Activated T-cell treated with anti-CD3 and anti-CD28 coated beads for 1 hour (primary cell): ENCODE measurements around the gene EFCAB11.

ENCODE experiments used
- DNase-seq: peaks from one replicate; pipeline ENCODE4 v3.0.0-alpha.2; 2020; ENCODE audit warnings: low read depth

The EFCAB11 gene

DNA sequence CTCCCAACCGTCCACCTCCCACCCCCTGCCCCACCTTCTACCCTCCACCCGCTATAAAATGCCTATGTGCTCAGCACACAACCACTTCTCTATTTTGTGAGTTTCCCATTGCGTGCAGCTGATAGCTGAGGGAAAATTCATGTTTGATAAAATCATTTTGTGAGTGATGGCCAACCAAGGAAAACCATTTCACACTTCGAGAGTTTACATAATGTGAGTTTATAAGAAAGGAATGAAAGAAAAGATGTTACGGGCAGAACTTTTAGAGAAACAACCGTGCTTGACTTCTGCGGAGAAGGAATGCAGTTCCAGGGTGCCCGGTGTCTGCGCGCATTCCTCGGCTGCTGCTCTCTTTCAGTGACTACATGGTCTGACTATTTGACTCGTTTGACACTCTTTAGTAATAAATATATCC, 140.9 kb downstream of the EFCAB11 start:
- no peak for DNase-seq

DNA sequence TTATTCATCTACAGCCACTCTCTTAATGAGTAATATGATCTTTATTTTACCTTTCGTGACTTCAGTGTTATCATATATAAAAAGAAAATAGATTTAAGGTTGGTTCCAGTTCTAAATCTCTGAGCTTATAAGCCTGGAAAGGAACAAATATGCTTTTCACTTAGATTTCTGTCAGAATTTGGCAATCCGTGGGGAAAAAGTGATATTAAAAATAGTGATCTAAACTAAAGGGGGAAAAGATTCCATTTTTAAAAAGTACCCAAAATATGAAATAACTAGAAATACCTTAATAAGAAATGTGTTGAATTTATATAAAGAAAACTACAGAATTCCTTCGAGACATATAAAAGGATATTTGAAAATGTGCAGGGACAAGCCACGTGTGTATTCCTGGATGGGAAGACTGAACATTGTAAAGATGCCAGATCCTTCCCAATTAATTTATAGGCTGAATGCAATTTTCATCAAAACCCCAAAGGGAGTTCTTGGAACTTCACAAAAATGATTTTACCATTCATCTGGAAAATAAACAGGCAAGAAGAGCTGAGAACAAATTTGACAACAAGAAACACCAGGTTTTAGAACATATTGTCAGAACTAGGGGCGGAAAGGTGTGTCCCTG, 142.5 kb downstream of the EFCAB11 start:
- no peak for DNase-seq

DNA sequence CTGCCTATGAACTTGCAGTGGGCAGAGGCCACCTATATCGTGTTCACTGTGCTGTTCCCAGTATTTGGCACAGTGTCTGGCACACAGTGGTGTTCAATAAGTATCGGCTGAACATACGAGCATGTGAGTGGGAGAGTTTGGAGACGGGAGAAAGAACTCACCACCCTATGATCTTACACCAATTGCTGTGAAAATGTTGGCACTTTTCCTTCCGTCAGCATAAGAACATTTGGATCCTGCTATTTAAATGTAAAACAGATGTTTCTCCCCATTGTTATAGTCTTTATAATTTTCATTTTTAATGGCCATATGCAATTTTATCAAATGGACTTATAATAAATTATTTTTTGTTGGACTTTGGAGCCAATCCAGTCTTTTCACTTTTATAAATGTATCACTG, 144.4 kb downstream of the EFCAB11 start:
- DNase-seq, result no peak

DNA sequence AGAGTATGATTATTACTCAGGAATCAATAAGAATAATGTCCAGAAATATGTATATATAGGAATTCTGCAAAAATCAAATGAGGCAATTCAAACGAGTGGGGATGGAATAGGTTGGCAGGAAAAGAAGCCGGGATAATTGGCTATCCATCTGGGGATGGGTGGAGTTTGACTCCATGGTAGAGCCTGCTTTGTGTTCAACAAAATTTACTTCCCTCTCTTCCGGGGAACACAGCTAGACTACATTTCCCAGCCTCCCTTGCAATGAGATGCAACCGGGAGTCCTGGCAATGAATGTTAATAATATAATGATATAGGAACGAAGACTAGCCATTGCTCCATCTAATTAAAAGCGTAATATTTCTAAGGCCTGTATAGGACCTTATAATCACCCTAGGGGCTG, 146.6 kb downstream of the EFCAB11 start:
- no peak for DNase-seq

DNA sequence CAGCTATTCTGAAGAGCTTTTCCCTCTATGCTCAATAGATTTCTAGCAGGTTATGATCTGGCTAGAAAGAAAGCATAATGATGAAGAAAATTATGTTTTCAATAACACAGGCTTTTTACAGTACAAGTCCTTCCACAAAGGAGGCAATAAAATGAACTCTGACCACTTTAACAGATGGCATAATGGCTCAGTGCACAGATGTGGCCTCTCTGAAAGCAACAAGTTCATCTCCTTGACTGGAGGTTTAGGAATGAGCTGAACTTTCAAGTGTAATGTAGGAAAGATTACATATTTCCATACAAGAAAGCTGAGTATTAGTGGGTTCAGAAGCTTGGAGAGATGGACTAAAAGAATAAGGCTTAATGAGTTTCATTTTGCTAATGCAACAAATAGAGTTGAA, 147.4 kb downstream of the EFCAB11 start:
- no peak for DNase-seq

DNA sequence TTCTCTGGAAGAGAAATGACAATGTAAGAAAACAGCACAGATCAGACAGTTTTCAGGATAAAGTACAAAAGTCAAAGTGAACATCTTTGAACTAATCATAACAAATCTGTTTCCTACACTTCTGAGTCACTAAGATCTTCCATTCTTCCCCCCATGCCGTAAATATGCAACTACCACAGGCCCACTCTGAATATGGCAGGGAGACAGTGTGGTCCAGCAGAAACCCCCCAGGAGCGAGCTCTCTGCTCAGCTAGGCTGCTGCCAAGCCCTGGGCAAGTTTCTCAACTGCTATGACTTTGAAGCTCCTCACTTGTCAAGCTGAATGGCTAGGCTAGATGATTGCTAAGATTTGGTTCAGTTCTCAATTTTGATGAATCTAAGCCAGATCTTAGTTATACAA, 148.1 kb downstream of the EFCAB11 start:
- DNase-seq, result no peak

DNA sequence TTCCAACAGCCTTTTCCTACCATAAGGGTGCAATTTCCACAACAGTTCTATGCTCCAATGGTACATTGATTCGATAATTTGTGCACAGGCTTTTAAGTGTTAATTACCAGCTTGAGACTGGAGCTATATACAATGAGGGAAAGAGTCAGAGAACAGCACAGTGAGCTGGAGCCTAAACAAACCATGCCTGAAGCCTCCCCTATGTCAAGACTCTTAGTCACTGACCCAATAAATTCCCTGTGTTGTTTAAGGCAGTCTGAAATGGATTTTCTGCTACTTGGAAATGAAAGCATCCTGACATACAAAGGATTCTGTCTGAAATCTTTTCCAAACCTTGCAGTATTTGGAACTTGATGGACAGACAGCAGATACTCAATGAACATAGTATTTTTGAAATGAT, 149.0 kb downstream of the EFCAB11 start:
- no peak for DNase-seq

DNA sequence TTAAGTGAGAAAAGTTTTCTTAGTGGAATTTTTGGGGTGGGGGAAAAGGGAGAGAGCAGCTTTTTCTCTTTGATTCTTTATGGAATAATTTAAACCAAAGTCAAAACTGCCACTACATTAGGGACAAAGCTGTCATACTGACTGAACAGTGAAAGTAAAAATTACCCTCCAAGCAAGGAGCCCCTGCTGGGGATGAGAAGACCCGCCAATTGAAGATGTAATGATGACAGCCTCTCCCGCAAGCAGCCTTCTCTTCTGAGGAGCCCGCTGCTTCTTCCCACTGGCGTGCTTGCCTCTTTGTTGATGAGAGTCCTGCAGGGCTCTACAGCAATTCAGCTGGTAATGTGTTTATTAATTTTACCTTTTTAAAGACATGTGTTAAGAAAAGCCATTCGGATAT, 151.0 kb downstream of the EFCAB11 start:
- no peak for DNase-seq

DNA sequence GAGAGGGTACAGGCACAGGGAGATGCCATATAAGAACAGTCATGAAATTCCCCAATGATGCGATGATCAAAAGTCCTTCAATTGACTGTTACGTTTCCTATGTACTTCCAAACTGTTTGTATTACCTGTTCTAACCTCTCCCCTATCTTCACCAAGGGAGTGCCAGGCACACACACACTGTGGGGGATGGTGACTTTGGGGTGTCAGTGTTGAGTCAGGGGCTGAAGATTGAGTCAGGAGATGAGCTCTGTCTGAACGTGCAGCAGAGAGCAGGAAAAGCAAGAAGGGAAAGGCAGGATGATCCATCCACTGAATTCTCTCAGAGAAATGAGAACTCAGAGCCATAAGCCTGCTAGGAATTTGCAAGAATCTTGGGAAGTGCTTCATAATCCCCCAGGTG, 153.4 kb downstream of the EFCAB11 start:
- no peak for DNase-seq

DNA sequence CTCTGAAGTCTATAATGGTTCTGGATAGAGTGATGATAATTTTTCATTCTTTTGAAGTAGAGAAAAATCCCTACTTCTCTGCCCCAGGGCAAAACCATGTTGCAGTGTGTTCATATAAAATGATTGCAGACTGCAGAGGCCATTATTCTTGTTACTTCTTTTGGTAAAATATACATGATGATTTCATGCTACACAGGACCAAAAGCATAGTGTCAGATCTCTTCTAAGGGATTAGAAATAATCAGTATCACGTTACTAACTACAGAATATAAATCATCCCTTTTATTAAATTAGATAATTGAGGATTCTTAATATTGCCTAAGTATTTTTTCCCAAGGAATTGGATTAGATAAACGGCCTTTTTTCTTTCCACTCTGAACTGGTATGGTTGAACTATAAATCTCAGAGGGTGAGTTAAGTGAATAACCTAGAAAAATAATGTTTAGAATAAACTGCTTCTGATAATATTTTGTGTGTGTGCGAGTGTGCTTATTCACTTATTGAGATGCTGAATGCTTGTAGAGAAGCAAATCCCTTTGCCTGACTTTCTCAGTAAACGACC, 156.2 kb downstream of the EFCAB11 start:
- DNase-seq, result no peak

DNA sequence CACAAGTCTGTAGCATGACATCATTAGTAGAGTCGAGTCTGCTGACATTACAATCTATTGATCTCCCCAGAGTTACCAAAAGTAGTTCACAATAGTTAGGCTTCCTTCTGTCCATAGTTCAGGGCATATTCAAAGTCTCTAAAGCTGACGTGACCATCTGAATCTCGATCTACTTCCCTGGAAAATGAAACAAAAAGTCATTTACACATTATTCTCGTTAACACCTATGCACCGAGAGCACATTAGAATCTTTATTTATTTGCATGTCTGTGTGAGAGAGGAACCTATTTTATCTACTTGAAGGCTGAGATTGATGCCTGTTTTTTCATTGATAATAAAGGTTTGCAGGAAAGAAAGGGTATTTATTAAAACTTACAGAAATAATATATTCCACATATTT, 157.4 kb downstream of the EFCAB11 start:
- DNase-seq, result no peak

DNA sequence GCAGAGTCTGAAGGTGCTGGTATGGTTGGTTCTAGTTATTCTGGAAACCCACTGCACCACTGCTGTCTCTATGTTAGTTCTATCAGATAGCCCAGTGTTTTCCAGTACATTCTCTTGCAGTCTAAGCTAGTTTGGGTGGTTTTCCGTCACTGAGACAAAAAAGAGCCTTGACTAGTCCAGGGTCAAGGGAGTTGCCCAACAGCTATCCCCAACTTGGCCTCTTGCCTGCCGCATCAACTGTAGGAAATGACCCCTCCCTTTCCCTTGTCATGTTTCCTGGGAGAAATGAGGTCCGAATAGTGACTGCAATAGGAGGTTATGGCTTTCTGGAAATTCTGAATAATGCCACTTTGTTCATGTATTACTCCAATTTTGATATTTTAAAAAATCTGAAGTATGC, 160.4 kb downstream of the EFCAB11 start:
- DNase-seq, result no peak

DNA sequence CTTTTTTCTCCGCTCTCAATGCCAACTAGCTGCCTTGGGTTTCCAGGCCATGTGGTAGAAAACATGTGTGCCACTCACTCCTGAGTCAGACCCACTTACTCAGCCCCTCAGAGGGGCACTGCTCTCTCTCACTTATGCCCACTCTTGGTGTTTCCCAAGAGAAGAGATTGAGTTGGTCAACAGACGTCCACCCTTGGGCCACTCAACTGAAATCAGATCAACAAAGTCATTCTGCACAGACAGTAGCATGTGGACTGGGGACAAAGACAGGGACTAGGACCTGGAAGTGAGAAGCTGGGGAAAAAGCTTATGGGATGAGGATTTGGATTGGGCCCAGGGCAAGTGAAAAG, 161.2 kb downstream of the EFCAB11 start:
- DNase-seq, result no peak

DNA sequence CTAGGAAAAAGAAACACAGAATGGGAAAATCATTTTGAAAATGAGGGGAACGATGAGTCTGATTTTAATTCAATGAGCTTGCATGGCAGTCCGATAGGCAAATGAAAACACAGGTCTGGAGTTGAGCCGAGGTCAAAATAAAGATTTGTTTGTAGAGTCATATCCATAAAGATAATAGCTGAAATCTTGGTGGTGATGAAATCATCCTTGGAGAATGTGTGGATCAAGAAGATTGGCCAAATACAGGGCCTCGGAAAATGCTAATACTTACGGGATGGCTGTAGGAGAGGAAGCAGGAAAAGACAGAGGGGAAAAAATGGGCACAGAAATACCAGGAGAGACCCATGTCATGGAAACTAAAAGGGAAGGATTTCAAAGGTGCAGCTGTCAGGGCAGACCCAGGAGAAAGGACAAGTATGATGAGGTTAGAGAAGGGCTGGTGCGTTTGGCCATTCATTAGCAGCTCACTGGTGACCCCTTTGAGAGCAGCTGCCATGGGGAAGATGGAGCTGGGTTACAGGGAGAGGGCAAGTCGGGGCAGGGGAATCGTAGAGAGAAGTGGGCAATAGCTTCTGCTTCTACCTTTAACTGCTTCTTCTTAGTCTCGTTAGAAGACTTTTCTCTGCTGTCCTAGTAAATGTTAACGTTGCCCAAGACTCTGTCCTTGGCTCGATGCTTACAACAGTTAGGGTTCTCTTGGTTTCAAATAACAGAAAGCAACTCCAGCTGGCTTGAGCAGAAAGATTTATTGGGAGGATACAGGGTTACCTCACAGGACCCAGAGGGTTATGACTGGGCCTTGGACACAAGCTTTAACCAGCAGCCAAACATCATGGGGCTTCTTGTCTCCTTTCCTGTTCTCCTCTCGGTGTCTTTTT, 161.8 kb downstream of the EFCAB11 start:
- no peak for DNase-seq

DNA sequence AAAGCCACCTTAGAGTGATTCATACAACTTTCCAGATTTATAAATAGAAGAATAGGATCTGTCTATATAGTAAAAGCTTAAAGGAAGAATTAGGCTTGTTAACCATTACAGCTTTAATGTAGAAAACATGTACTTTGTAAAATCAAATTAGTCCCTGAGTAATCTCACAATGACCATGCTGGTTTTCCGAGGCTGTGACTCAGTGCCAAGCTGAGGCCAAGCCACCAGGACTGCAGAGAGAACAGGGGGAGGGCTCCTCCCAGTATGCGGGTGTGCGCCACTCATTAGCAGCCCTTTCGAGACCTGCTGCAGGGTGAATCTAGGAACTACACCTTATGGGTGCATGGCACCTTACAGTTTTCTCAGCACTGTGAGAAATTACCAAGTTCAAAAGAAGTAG, 167.0 kb downstream of the EFCAB11 start:
- no peak for DNase-seq

DNA sequence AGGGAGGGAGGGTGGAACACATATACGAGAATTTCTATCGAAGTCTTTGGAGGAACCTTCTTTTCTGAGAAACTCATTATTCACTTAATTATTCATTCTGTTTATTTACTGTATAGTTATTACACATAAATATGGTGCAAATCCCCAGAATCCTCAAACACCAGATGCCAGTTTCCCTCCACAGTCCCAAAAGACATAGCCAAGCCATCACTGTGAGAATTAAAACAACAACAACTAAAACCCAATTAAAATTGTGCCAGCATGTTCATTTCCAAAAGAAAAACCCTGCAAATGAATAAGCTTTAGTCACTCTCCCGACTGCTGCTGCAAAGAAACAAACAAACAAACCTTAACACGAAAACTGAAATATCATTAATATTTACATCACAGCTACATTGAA, 173.5 kb downstream of the EFCAB11 start:
- no peak for DNase-seq

DNA sequence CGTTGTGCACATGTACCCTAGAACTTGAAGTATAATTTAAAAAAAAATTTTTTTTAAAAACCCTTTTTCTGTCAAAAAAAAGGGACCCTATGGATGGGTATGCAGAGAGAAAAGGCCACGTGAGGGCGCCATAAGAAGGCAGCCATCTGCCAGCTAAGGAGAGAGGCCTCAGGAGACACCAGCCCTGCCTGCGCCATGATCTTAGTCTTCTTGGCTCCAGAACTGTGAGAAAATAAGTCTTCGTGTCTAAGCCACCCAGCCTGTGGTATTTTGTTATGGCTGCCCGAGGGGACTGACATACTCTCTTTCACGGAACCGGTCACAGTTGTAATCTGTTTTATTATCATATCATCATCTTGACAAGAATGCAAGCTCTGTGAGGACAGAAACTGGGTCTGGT, 174.8 kb downstream of the EFCAB11 start:
- DNase-seq, result no peak

DNA sequence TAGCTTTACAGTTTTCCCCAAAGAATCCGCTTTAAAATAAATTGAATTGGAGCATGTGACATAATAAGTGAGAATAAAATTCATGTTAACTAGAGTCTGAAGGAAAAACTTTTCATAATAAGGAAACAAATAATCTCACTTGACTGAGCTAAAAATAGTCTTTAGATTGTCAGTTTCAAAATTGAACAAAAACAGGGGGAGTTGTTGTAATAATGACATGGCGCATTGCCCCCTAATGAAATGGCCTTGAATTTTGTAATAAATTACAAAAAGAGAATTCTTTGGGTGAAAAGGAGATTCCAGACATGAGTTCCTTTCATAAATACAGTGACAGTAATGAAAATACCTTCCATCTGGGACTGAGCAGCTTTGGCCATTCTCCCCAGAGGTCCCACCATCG, 178.6 kb downstream of the EFCAB11 start:
- DNase-seq, result no peak

DNA sequence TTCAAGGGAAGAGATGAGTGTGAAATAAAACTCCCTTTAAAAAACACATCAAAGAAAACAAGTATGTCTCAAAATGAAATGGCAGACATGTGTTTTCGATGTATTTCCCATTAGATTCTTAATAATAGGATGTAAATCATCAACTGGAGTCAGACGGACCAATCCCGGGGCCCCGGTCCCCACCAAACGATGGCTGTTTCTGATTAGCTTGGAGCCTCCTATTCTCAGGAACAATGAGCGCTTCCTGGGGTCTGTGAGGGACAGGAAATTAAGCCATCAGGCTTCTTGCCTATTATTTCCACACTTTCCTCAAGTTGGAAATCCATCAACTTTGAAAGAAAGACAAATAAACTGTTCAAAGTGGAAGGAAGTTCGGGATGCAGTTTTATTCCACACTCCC, 179.4 kb downstream of the EFCAB11 start:
- no peak for DNase-seq

DNA sequence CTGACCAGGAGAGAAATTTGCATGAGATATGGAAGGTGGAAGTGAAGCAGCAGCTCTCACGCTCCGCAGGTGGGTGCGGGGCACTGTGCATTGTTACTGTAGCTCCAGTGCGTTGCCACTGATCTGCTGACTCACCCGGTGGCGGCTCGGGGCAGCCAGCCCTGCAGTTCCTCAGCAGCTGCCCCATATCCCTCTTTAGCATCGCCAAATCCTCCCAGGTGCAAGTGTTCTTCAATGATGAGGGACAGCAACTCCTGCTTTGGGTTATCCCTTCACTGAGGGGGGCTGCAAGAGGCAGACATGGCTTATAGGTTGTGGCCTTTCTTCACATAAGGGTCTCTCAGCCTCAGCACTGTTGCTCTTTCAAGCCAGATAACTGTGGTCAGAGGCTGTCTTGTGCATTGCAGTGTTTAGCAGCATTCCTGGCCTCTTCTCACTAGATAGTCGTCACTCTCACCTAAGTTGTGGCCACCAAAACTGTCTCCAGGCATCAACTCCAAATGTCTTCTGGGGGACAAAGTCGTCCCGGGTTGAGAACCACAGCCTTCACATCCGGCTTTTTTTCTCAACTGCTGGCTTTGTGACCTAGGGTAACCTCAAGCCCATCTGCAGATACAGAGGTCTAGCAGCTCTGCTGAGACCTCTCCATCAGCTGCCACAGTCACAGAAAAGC, 180.8 kb downstream of the EFCAB11 start:
- peak; percentile 48 for DNase-seq

DNA sequence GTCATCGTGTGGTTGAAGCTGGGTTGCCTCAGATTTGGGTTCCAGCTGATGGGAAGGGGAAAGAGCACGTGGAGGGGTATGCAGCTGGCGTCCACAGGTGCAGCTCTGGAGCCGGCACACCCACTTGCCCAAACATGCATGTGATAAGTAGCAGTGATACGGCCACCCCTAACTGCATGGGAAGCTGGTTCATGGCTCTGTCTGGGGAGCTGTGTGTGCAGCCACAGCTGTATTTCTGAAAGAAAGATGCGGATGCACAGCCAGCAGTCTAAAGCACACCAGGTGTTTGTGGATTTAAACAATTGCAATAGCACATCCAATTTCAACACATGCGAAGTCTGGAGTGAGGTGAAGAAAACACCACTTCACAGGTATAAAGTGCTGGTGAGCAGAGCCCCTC, 181.4 kb downstream of the EFCAB11 start:
- DNase-seq, result no peak

DNA sequence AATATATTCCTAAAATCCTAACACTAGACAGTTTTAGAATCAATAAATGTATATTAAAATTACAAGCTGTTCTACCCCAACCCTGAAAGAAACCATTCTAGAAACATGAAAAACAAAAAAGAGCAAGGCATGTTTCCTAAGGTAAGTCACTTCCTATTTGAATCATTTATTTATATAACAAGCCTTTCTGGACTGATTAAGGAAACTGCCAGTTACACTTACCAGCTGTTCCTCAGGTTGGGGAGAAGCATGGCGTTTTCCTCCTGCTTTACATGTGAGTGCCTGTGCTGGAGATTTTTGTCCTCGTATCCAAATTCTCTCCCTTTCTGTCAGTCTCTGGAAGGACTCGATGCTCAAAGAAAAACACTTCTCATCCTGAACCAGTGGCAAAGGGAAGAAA, 183.3 kb downstream of the EFCAB11 start:
- DNase-seq, result no peak

DNA sequence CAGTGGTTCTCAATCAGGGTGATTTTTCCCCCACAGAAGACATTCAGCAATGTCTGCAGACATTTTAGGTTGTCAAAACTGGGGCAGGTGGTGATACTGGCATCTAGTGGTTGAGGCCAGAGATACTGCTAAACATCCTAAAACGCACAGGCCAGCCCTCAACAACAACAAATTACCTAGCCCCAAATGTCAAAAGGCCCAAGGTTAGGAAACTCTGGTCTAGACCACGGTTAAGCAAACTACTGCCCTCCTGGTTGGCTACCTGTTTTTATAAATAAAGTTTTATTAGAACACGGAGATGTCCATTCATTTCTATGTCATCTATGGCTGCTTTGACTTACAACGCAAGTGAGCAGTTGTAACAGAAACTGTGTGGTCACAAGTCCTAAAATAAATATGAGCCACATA, 186.7 kb downstream of the EFCAB11 start:
- DNase-seq, result peak; percentile 47
